HG03135 (cell line): ENCODE measurements around the gene AP5S1.

ENCODE experiments used
- ATAC-seq: cut with Tn5 transposase; IDR thresholded peaks from one replicate; pipeline ENCODE4 v1.9.1; 2021; ENCODE audit warnings: mild to moderate bottlenecking, moderate library complexity; ENCODE audit not compliant: unreplicated experiment

Gene AP5S1, protein sequence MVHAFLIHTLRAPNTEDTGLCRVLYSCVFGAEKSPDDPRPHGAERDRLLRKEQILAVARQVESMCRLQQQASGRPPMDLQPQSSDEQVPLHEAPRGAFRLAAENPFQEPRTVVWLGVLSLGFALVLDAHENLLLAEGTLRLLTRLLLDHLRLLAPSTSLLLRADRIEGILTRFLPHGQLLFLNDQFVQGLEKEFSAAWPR

DNA sequence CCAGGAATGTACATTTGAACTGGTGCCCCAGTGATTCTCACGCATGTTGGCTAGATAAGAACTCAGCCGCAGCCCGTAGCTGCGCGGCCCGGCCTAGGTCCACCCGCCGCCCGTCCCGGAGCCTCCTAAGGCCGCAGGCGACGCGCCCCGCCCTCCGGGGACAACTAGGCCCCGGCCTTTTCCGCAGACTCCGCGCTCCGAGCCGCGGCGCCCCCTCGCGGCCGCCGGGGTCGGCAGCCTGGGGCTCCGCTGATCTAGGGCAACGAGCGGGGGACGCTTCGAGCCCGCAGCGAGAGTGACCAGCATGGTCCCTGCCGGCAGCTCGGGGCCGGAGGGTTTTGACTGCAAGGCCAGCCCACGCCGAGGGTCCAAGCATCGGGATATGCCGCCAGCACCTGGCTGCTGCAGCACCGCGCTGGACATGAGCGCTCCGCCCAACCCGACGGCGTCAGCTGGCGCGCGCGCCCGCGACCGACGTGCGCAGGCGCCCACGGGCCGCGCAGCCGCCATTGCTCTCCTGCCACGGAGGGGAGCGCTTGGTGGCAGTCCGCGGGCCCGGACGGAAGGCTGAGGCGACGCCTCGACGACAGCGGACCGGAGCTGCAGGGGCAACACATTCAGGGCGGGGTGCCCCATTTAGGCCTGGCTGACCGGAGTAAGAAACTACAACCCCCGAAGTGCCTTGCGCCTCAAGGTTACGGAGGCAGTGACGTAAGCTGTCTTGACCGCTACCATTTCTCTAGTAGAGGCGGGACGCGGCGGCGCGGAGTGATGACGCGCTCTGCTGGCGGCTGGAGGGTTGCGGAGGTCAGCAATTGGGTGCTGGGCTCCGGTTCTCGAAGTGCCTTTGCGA is at the start of gene AP5S1:
AP5S1 (plus strand) TSS at position 500 of the 853 bp plus-strand sequence. CDS start 1,571 bp downstream, outside the sequence.
- ATAC-seq, result peak; percentile 85

DNA sequence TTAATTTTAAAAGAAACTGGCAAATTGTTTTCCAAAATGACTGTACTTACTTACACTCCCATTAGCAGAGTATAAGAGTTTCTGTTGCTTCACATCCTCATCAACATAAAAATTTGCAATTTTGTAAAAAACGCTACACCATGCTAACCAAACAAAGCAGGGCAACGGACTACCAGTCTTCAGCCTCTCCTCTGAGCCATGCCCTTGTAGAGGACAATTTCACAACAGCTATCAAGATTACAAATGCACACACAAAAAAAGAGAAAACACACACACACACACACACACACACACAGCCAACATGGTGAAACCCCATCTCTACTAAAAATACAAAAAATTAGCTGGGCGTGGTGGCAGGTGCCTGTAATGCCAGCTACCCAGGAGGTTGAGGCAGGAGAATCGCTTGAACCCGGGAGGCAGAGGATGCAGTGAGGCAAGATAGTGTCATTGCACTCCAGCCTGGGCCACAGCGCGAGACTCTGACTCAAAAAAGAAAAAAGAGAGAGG is 48.7 kb upstream of the AP5S1 start:
- no peak for ATAC-seq

- no peak for ATAC-seq
Observed at GRCh38 chr20:3775457-3776108, 44.8 kb upstream of the AP5S1 start.

DNA sequence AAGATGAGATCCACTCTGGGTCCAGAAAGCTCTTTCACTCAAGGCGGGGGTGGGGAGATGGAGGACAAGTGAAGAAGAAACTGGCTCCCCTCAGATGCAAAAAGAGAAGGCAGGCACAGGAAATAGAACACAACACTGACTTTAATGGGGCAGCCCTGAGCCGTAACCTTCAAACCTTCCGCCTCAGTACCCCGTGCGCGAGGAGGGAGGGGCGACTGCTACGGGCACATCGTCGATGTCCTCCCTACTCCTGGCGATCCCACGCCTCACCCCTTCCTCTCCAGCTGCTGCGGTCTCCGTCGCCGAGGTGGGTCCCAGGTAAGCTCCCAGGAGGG is 43.0 kb upstream of the AP5S1 start:
- no peak for ATAC-seq

GRCh38 chr20:3777716-3778629 is 42.4 kb upstream of the AP5S1 start:
- ATAC-seq, result no peak

DNA sequence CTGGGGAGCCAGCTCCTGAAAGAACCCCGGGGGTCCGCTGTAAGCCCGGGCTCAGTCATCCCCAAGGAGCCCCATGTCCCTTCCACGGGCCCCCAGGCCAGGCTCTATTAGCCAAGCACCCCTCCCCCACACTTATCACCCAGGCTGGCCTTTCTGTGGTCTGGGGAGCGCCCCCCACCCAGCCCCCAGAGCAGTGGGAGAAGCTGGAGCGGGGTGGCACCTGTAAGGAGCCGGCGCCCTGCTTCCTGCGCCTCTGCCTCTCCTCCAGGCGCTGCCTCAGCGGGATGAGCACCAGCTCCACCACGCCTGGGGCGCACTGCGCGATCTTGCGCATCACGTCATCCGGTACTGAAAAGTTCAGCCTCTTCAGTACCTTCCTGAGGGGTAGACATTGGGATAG is 41.4 kb upstream of the AP5S1 start:
- no peak for ATAC-seq

DNA sequence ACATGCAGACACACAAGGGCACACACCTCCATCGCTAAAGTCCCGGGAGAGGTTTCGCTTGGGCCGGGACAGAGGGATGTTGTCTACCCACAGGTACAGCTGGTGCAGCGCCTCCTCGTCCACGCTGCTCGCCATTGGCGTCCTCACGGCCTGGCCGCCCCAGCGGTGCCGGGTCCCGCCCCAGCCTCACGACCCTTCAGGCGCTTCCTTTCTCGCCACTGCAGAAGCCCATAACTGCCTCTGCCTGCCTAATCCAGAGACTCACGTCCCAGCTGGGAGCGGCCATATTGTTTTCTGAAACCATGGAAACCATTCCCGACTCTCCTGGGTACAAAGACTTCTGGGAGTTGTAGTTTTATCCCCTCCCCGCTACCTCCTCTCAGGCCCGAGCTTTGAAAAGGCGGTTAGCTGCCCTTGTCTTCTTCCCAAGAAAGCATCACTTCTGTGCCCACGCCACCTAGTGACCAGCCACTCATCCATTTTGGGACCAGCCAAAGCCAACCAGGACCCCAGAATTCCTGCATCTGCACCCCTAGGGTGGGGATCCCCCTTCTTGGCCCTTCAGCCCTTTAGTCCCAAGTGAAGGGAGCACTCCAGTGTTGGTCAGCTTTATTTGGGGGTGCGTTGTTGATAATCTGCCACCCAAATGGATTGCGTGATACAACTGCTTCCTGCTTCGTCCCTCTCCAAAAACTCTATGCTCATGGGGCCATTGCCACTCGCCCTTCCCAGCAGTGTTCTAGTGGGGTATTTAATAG is 39.0 kb upstream of the AP5S1 start, which contains the start of gene SPEF1:
SPEF1 (minus strand) TSS at position 296 of the 758 bp plus-strand sequence; CDS start at position 135, 161 bp downstream.
- ATAC-seq, result peak; percentile 45

GRCh38 chr20:3782597-3782996 is 37.8 kb upstream of the AP5S1 start:
- ATAC-seq, result no peak

DNA sequence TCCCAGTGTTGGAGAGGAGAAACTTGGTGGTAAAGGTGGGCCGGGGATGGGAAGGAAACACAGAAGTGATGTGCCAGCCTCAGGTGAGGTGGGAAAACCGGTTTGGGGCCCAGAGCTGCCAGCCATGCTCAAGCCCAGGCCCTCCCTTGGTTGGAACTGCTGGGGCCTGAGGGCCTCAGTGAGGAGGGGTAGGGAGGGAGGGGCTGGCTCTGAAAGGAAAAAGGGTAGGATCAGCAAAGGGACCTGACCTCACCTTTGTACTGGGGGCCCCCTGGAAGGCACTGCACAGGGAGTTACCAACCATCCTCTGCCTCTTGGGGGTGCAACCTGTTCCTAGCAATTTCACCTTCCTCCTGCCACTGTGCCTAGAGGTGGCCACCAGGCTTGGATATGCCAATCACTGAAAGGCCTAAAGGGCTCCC is 37.3 kb upstream of the AP5S1 start:
- no peak for ATAC-seq

- no peak for ATAC-seq
Observed at GRCh38 chr20:3783511-3784195, 36.7 kb upstream of the AP5S1 start.

- no peak for ATAC-seq
Observed at GRCh38 chr20:3784216-3784853, 36.0 kb upstream of the AP5S1 start.

DNA sequence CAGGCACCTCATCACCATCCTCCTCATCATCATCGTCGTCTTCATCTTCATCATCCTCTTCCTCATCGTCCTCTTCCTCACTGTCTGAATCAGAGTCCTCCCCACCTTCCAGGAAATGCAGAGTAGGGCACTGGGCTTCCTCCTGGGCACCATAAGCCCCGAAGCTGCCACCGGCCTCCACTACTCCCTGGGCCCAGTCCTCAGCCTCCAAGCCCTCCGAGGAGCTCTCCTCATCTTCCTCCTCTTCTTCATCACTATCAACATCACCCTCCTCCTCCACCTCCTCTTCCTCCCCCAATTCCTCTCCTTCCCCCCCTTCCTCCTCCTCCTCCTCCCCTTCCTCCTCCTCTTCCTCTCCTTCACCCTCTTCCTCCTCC is 35.5 kb upstream of the AP5S1 start:
- no peak for ATAC-seq

GRCh38 chr20:3785240-3786125 is 34.9 kb upstream of the AP5S1 start:
- ATAC-seq, result no peak

- ATAC-seq, result peak; percentile 33
Observed at GRCh38 chr20:3786126-3786484, 34.2 kb upstream of the AP5S1 start.

GRCh38 chr20:3786665-3787323 is 33.6 kb upstream of the AP5S1 start, which contains the start of gene CENPB:
CENPB (minus strand) TSS chr20:3786740; CDS start chr20:3786483, 257 bp downstream.
- ATAC-seq, result peak; percentile 76

- ATAC-seq, result no peak
Observed at GRCh38 chr20:3787324-3788014, 32.9 kb upstream of the AP5S1 start.
